Osteoblast (primary cell): ENCODE results near the gene USP43. TPM values are rescaled to one million over a fixed set of nuclear protein-coding genes. Genes with fewer than 3 reads are reported as not detected.

Experiments
- DNase-seq: peaks from one replicate; pipeline ENCODE4 v3.0.0; 2011; ENCODE audit warnings: low spot score, mixed read lengths; ENCODE audit not compliant: insufficient read length; ENCODE audit errors: missing footprints
- H2AFZ ChIP-seq: 2 replicates; pipeline ENCODE4 v1.6.0; 2011; ENCODE audit warnings: mild to moderate bottlenecking, low read length
- H3K27ac ChIP-seq: 2 replicates; pipeline ENCODE4 v1.5.1; 2011; ENCODE audit warnings: mild to moderate bottlenecking, low read depth, low read length, moderate library complexity
- H3K27me3 ChIP-seq: 2 replicates; pipeline ENCODE4 v1.6.0; 2012; ENCODE audit warnings: mild to moderate bottlenecking, control low read depth, inconsistent platforms, low read length, moderate library complexity; ENCODE audit not compliant: insufficient read depth
- H3K36me3 ChIP-seq: 2 replicates; pipeline ENCODE4 v1.5.1; 2011; ENCODE audit warnings: mild to moderate bottlenecking, low read length, control low read depth, moderate library complexity; ENCODE audit not compliant: insufficient read depth
- H3K4me1 ChIP-seq: 2 replicates; pipeline ENCODE4 v1.5.1; 2011; ENCODE audit warnings: mild to moderate bottlenecking, low read length, control low read depth, moderate library complexity; ENCODE audit not compliant: insufficient read depth
- H3K4me2 ChIP-seq: 2 replicates; pipeline ENCODE4 v1.6.0; 2011; ENCODE audit warnings: mild to moderate bottlenecking, low read length; ENCODE audit not compliant: insufficient read depth
- H3K4me3 ChIP-seq: fragments of 200-600 bp; sonication (generic); 3 replicates; pipeline ENCODE4 v1.5.1; 2012; ENCODE audit warnings: mild to moderate bottlenecking, low read length, inconsistent platforms; ENCODE audit not compliant: insufficient read depth
- H3K79me2 ChIP-seq: 2 replicates; pipeline ENCODE4 v1.6.0; 2012; ENCODE audit warnings: mild to moderate bottlenecking, low read length, control low read depth, inconsistent platforms; ENCODE audit not compliant: insufficient read depth
- H3K9me3 ChIP-seq: 2 replicates; pipeline ENCODE4 v1.5.1; 2011; ENCODE audit warnings: low read depth, low read length, control low read depth
- H4K20me1 ChIP-seq: 2 replicates; pipeline ENCODE4 v1.6.0; 2012; ENCODE audit warnings: mild to moderate bottlenecking, low read length, control low read depth; ENCODE audit not compliant: insufficient read depth
- total RNA-seq: library from RNA; depleted of rRNA; stranded (reverse); fragments of >200 nt; gene quantifications from 2 replicates; pipeline ENCODE4 v1.2.3, GENCODE V29; 2012
- TF ChIP-seq, protein P1 (sequence below): IDR thresholded peaks from 2 replicates; pipeline ENCODE4 v1.5.1; 2011; ENCODE audit warnings: mild to moderate bottlenecking, low read depth, low read length, moderate library complexity; ENCODE audit errors: extremely low read depth

Gene USP43
- total RNA-seq, 1 donor, result 0.36 TPM

DNA sequence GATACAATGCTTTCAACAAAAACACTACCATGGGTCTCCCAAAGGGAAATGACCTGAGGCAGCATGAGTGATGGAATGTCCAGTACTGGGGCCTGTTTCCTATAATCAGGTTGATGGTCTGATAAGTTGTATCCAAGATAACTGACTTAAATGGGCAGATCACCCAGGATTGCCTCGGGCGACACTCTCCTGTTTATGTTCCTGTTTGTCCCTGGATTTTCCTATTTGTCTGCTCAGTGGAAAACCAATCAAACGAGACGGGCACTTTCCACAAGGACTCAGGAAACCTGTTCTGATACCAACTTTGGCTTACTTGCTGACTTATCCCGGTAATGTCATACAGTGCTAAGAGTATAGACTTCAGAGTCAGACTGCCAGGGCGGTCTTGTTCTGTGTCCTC, 27.4 kb downstream of the USP43 start:
- H3K4me3 ChIP-seq, result no peak overlapping the region
- no peak overlapping the region for H2AFZ ChIP-seq
- H3K9me3 ChIP-seq, result no peaks in the 10 kb centered on the region

DNA sequence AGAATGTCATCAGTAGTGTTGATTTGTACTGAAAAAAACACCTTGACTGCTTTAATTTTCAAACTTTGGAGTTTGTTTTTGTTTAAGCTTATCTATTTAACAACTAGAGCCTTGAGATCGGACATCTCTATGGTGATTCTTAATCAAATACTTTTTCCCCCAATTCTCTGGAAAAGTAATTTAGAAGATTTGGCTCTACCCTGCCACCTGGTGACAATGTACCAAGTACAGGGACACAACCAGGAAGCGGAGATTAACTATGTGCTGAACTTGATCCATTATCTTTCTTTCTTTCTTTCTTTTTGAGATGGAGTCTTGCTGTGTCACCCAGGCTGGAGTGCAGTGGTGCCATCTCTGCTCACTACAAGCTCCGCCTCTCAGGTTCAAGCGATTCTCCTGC, 30.8 kb downstream of the USP43 start:
- H3K36me3 ChIP-seq, result no peaks in the 10 kb centered on the region
- H3K4me1 ChIP-seq, result no peaks in the 10 kb centered on the region
- no peak overlapping the region for H3K27ac ChIP-seq
- H3K4me2 ChIP-seq, result no peak overlapping the region
- no peaks in the 10 kb centered on the region for H3K27me3 ChIP-seq
- no peak for DNase-seq
- H3K4me3 ChIP-seq, result no peak overlapping the region
- H4K20me1 ChIP-seq, result no peaks in the 10 kb centered on the region
- no peaks in the 10 kb centered on the region for H3K9me3 ChIP-seq
- no peaks in the 10 kb centered on the region for H3K79me2 ChIP-seq
- no peak overlapping the region for H2AFZ ChIP-seq
- TF ChIP-seq, protein P1, sequence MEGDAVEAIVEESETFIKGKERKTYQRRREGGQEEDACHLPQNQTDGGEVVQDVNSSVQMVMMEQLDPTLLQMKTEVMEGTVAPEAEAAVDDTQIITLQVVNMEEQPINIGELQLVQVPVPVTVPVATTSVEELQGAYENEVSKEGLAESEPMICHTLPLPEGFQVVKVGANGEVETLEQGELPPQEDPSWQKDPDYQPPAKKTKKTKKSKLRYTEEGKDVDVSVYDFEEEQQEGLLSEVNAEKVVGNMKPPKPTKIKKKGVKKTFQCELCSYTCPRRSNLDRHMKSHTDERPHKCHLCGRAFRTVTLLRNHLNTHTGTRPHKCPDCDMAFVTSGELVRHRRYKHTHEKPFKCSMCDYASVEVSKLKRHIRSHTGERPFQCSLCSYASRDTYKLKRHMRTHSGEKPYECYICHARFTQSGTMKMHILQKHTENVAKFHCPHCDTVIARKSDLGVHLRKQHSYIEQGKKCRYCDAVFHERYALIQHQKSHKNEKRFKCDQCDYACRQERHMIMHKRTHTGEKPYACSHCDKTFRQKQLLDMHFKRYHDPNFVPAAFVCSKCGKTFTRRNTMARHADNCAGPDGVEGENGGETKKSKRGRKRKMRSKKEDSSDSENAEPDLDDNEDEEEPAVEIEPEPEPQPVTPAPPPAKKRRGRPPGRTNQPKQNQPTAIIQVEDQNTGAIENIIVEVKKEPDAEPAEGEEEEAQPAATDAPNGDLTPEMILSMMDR, result no peak

More for the DNA sequence above, 27.4 kb downstream of the USP43 start:
- Histone ChIP-seq H3K36me3 (no peaks in the 10 kb centered on the region), H4K20me1 (no peaks in the 10 kb centered on the region), H3K4me2 (no peak overlapping the region), H3K79me2 (no peaks in the 10 kb centered on the region), H3K4me1 (no peaks in the 10 kb centered on the region), H3K27me3 (no peaks in the 10 kb centered on the region), H3K27ac (no peak overlapping the region)
- no peak for DNase-seq
- TF ChIP-seq, protein P1, result no peak

DNA sequence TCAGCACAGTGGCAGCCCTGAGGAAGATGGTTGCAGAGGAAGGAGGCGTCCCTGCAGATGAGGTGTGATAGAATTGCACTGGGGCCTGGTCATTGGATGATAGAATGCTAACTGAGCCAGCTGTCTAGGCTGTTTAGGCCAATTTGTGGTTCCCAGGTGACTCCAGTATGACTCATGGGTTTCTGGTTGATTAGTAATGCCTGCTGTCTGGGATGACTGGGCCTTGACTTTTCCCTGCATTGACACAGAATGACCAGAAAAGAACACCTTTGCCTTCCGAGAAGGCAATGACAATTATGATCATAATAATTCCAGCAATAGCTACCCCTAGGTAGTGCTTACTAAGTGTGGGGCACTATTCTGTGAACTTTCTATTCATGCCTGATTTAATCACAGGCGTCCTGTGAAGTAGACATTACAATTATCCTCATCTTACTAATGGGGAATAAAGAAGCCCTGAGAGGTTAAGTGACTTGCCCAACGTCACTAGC, 31.5 kb downstream of the USP43 start:
- no peaks in the 10 kb centered on the region for H3K27me3 ChIP-seq
- no peak overlapping the region for H3K4me3 ChIP-seq
- H2AFZ ChIP-seq, result no peak overlapping the region
- H4K20me1 ChIP-seq, result no peaks in the 10 kb centered on the region
- H3K27ac ChIP-seq, result no peak overlapping the region
- no peaks in the 10 kb centered on the region for H3K9me3 ChIP-seq
- H3K79me2 ChIP-seq, result no peaks in the 10 kb centered on the region
- TF ChIP-seq, protein P1, result no peak
- no peaks in the 10 kb centered on the region for H3K36me3 ChIP-seq
- DNase-seq, result no peak
- no peaks in the 10 kb centered on the region for H3K4me1 ChIP-seq
- H3K4me2 ChIP-seq, result no peak overlapping the region

DNA sequence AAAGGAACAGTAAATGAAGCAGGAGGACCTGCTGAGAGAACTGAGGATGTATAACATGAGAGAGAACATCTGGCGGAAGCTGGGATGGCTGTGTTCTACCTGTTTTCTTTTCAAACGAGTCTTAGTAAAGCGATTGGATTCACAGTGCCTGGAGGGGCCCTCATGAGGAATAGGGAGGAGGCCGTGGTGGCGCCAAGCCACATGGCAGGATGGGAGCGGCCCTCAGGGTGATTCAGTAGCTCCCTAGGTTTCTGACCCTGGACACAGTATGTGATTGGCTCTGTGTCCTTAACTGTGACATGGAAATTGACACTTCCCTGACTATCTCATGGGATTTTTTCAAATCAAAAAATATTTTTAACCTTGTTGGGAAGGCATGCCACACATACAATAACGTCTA, 32.1 kb downstream of the USP43 start:
- H3K27me3 ChIP-seq, result no peaks in the 10 kb centered on the region
- no peaks in the 10 kb centered on the region for H3K4me1 ChIP-seq
- H3K4me2 ChIP-seq, result no peak overlapping the region
- no peak overlapping the region for H3K27ac ChIP-seq
- H3K4me3 ChIP-seq, result no peak overlapping the region
- H4K20me1 ChIP-seq, result no peaks in the 10 kb centered on the region
- TF ChIP-seq, protein P1, result no peak
- no peak for DNase-seq
- no peaks in the 10 kb centered on the region for H3K36me3 ChIP-seq
- no peaks in the 10 kb centered on the region for H3K9me3 ChIP-seq
- H3K79me2 ChIP-seq, result no peaks in the 10 kb centered on the region
- H2AFZ ChIP-seq, result no peak overlapping the region
